K562 (cell line): Measurements from ENCODE around the gene UGT1A5.

Source experiments
- CSDE1 ChIP-seq, 2 experiments: fragments of 450-650 bp; IDR thresholded peaks; 2 replicates each; pipeline ENCODE4 v1.6.1; 2016; ENCODE audit warnings: mild to moderate bottlenecking in 1 of 2
- EP300 ChIP-seq: IDR thresholded peaks from 2 replicates; pipeline ENCODE4 v1.6.1; 2012; ENCODE audit warnings: low read length, improper control_type of control experiment
- ETV6 ChIP-seq, 3 experiments: fragments of 150-350 bp in 1 of 3; sonication (generic) in 1 of 3; formaldehyde crosslinking in 1 of 3; IDR thresholded peaks; 2 replicates each; pipeline versions ENCODE4 v1.6.1 to v1.8.0; 2014 to 2022; ENCODE audit warnings: borderline replicate concordance in 2 of 3, low read depth in 2 of 3, antibody characterized with exemption in 1 of 3, low read length in 1 of 3, mild to moderate bottlenecking in 1 of 3, missing genetic modification reagents in 1 of 3
- JUN ChIP-seq, 2 experiments: sonication (generic) in 1 of 2; formaldehyde crosslinking in 1 of 2; IDR thresholded peaks; 2 replicates each; pipeline versions ENCODE4 v1.6.1 to v1.8.0; 2012 to 2022; ENCODE audit warnings: borderline replicate concordance in 2 of 2, mild to moderate bottlenecking in 2 of 2, improper control_type of control experiment in 1 of 2, low read depth in 1 of 2, low read length in 1 of 2, missing genetic modification reagents in 1 of 2
- NR2F6 ChIP-seq: fragments of 450-650 bp; formaldehyde crosslinking; IDR thresholded peaks from 2 replicates; pipeline ENCODE4 v1.4.0; 2020; ENCODE audit warnings: mild to moderate bottlenecking
- POLR2AphosphoS5 ChIP-seq: IDR thresholded peaks from 2 replicates; pipeline ENCODE4 v1.6.1; 2011; ENCODE audit warnings: mild to moderate bottlenecking, low read depth, low read length, moderate library complexity; ENCODE audit not compliant: control insufficient read depth, insufficient read depth
- SMARCA5 ChIP-seq: fragments of 450-650 bp; IDR thresholded peaks from 2 replicates; pipeline ENCODE4 v1.6.1; 2016
- SP1 ChIP-seq: sonication (generic); formaldehyde crosslinking; IDR thresholded peaks from 2 replicates; pipeline ENCODE4 v1.8.1; 2022; ENCODE audit warnings: mild to moderate bottlenecking, missing genetic modification reagents
- SRF ChIP-seq, 2 experiments: fragments of 250-450, 450-650 bp in 1 of 2; sonication (Bioruptor Pico) in 1 of 2; sonication (generic) in 1 of 2; formaldehyde crosslinking; IDR thresholded peaks; 2 replicates each; pipeline versions ENCODE4 v1.5.0 to v1.5.1; 2020 to 2022; ENCODE audit warnings: mild to moderate bottlenecking in 1 of 2, missing genetic modification reagents in 1 of 2
- UBTF ChIP-seq, 2 experiments: IDR thresholded peaks; 2 replicates each; pipeline ENCODE4 v1.6.1; 2012; ENCODE audit warnings: improper control_type of control experiment in 2 of 2, low read depth in 2 of 2, low read length in 2 of 2, borderline replicate concordance in 1 of 2
- ZNF263 ChIP-seq: sonication (generic); formaldehyde crosslinking; IDR thresholded peaks from 2 replicates; pipeline ENCODE4 v1.8.0; 2022; ENCODE audit warnings: mild to moderate bottlenecking, missing genetic modification reagents, borderline replicate concordance
- ZNF586 ChIP-seq: fragments of 450-650 bp; formaldehyde crosslinking; conservative IDR thresholded peaks from 2 replicates; pipeline ENCODE4 v1.4.0; 2020; ENCODE audit warnings: mild to moderate bottlenecking, moderate library complexity
- ZNF655 ChIP-seq: fragments of 250-450 bp; sonication (Bioruptor Pico); IDR thresholded peaks from 2 replicates; pipeline ENCODE4 v1.5.0; 2021
- TF ChIP-seq, protein P1 (sequence below): sonication (generic); formaldehyde crosslinking; IDR thresholded peaks from 2 replicates; pipeline ENCODE4 v1.8.1; 2023; ENCODE audit warnings: mild to moderate bottlenecking, missing genetic modification reagents, moderate library complexity

DNA sequence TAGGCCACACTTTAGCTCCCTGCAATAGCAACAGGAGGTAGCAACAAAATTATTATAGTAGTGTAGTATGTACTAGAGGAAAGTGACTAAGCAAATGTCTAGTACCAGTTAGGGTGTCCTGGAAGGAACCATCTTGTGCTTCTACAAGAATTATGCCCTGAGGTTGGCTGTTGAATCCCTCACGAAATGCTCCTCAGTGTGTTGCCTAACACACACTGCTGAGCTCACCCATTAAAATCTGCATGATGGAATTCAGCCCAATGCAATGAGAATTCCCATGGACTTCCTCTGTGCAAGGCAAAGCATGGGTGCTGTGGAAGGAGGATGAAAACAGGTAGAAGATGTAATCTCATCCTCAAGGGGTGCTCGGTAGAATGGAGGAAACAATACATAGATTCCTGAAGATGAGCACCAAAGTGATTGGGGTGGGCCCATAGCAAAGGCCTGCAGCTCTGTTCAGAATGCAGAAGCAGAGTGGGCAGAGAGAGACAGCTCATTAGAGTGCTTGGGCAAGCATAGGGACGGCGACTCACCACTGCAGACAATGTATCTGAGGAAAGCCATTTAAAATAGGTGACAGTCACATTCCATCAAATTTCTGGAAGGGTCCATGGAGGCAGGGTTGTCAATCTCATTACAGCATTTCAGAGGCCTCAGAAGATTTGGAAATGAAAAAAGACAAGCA, 32.2 kb upstream of the UGT1A5 start:
- TF ChIP-seq SP1 (CRISPR knock-in tag) (no peak), UBTF (IDR thresholded peaks at IDR 0.05; ENCODE audit: borderline replicate concordance in 1 of 2, low read depth in 2 of 2, low read length in 2 of 2) (no peak), POLR2AphosphoS5 (no peak), SMARCA5 (no peak), CSDE1 (IDR thresholded peaks at IDR 0.05) (no peak), ZNF586 (CRISPR knock-in tag) (no peak), SRF (CRISPR knock-in tag; IDR thresholded peaks at IDR 0.05) (no peak), ZNF263 (CRISPR knock-in tag) (no peak), NR2F6 (CRISPR knock-in tag) (no peak), ZNF655 (no peak), EP300 (no peak), JUN (IDR thresholded peaks at IDR 0.05; ENCODE audit: borderline replicate concordance, low read depth, low read length) (no peak), JUN (CRISPR knock-in tag; IDR thresholded peaks at IDR 0.05; ENCODE audit: borderline replicate concordance) (no peak), ETV6 (IDR thresholded peaks at IDR 0.05; ENCODE audit: borderline replicate concordance in 1 of 2, low read depth in 2 of 2, low read length in 1 of 2) (no peak), ETV6 (CRISPR knock-in tag; IDR thresholded peaks at IDR 0.05; ENCODE audit: borderline replicate concordance) (no peak)
- TF ChIP-seq, protein P1, sequence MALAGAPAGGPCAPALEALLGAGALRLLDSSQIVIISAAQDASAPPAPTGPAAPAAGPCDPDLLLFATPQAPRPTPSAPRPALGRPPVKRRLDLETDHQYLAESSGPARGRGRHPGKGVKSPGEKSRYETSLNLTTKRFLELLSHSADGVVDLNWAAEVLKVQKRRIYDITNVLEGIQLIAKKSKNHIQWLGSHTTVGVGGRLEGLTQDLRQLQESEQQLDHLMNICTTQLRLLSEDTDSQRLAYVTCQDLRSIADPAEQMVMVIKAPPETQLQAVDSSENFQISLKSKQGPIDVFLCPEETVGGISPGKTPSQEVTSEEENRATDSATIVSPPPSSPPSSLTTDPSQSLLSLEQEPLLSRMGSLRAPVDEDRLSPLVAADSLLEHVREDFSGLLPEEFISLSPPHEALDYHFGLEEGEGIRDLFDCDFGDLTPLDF, result no peak
